K562 (cell line): ENCODE data around the gene RGL2. TPM values are rescaled to one million over a fixed set of nuclear protein-coding genes. Genes with fewer than 3 reads are reported as not detected.

Source experiments
- ATF1 ChIP-seq, 2 experiments: fragments of 450-650 bp in 1 of 2; IDR thresholded peaks; 2 replicates each; pipeline ENCODE4 v1.6.1; 2016; ENCODE audit warnings: missing compliant biosample characterization in 1 of 2, missing genetic modification characterization in 1 of 2
- FOS ChIP-seq: IDR thresholded peaks from 3 replicates; pipeline ENCODE4 v1.6.1; 2011; ENCODE audit not compliant: insufficient read length; ENCODE audit errors: extremely low read depth
- MIER1 ChIP-seq: fragments of 450-650 bp; IDR thresholded peaks from 2 replicates; pipeline ENCODE4 v1.6.1; 2016; ENCODE audit warnings: antibody characterized with exemption, mild to moderate bottlenecking, low read depth
- NFE2L1 ChIP-seq: fragments of 450-650 bp; IDR thresholded peaks from 2 replicates; pipeline ENCODE4 v1.6.1; 2016; ENCODE audit warnings: missing genetic modification characterization, low read depth, mild to moderate bottlenecking, missing compliant biosample characterization, moderate library complexity, borderline replicate concordance
- PHF21A ChIP-seq: fragments of 450-650 bp; IDR thresholded peaks from 2 replicates; pipeline ENCODE4 v1.6.1; 2017; ENCODE audit warnings: low read depth, borderline replicate concordance
- PHTF2 ChIP-seq: fragments of 250-450 bp; sonication (Bioruptor Pico); IDR thresholded peaks from 2 replicates; pipeline ENCODE4 v1.5.0; 2021; ENCODE audit warnings: mild to moderate bottlenecking
- ZNF263 ChIP-seq: sonication (generic); formaldehyde crosslinking; IDR thresholded peaks from 2 replicates; pipeline ENCODE4 v1.8.0; 2022; ENCODE audit warnings: mild to moderate bottlenecking, missing genetic modification reagents, borderline replicate concordance
- polyA plus RNA-seq, 8 experiments: library from polyadenylated mRNA; depleted of rRNA in 4 of 8; stranded (reverse) in 5 of 8; unstranded in 3 of 8; fragments of >200 nt; fragmentation: Nextera tagmentation in 2 of 8; fragmentation: Illumina TruSeq in 1 of 8; extraction: Ambion mirVana in 2 of 8; extraction: Trizol in 1 of 8; gene quantifications; 2 replicates each; pipeline versions ENCODE4 v1.2.1 to v1.2.3, GENCODE V29; 2011 to 2014; ENCODE audit warnings: inconsistent platforms in 1 of 8, missing spikeins in 1 of 8
- total RNA-seq, 7 experiments: library from RNA; depleted of rRNA in 6 of 7; stranded (reverse); fragments of >200 nt in 6 of 7; fragmentation: Illumina TruSeq in 2 of 7; extraction: Trizol in 2 of 7; gene quantifications; 2 replicates each; pipeline versions ENCODE4 v1.2.1 to v1.2.3, GENCODE V29; 2011 to 2021; ENCODE audit warnings: low replicate concordance in 1 of 7
- TF ChIP-seq, protein P1 (sequence below), 2 experiments: fragments of 450-650 bp; formaldehyde crosslinking in 1 of 2; IDR thresholded peaks; 2 replicates each; pipeline versions ENCODE4 v1.4.0 to v1.6.1; 2014 to 2020; ENCODE audit warnings: mild to moderate bottlenecking in 2 of 2, borderline replicate concordance in 1 of 2, low read depth in 1 of 2
- TF ChIP-seq, protein P2 (sequence below), 2 experiments: fragments of 450-650 bp in 1 of 2; sonication (generic) in 1 of 2; formaldehyde crosslinking in 1 of 2; IDR thresholded peaks in 1 of 2; conservative IDR thresholded peaks in 1 of 2; 2 replicates each; pipeline versions ENCODE4 v1.6.1 to v1.8.1; 2016 to 2023; ENCODE audit warnings: mild to moderate bottlenecking in 2 of 2, moderate library complexity in 2 of 2, inconsistent platforms in 1 of 2, missing genetic modification reagents in 1 of 2
- TF ChIP-seq, protein P3 (sequence below): fragments of 200-800 bp; sonication (Bioruptor generic); IDR thresholded peaks from 2 replicates; pipeline ENCODE4 v1.6.1; 2017; ENCODE audit warnings: missing genetic modification characterization, missing compliant biosample characterization
- TF ChIP-seq, protein P4 (sequence below): fragments of 200-400 bp; formaldehyde crosslinking; IDR thresholded peaks from 2 replicates; pipeline ENCODE4 v1.6.1; 2017; ENCODE audit warnings: mild to moderate bottlenecking, low read depth, low read length, moderate library complexity

RGL2 gene
- total and polyA plus RNA-seq, 9 of the 15 experiments (the other 6 are each of a cell fraction or from before 2014, with no cell fraction given): 1.8 to 57.1 (median 19.5) TPM

DNA sequence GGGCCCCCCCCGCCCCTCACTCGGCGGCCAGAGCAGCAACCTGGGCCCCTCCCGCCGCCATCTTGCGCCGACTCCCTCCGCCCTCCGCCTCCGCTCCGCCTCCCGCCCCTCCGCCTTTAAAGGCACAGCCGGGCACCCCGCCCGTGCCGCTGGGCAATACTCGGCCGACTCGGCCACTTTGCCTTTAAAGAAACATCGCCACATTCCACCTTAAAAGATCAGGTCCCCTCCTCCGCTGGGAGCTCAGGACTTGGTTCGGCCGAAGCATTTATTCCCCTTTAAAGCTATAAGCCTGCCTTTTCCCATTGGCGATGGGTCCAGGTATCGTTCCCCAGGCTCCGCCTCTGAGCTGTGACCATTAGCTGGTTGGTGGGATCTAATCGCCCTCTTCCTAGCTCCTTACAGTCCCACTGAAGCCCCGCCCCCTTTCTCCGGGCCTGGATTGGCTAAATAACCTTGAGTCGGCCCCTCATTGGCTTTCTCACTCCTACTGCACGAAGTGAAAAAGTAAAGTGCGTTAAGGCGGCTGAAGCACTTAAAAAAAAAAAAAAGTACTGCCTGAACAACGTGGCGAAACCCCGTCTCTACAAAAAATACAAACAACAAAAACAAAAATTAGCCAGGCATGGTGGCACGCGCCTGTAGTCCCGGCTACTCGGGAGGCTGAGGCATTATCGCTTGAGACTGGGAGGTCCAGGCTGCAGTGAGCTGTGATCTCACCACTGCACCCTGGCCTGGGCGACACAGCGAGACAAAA, 19.1 kb upstream of the RGL2 start, which contains the start of gene ZBTB22 (continued):
- TF ChIP-seq, protein P1, sequence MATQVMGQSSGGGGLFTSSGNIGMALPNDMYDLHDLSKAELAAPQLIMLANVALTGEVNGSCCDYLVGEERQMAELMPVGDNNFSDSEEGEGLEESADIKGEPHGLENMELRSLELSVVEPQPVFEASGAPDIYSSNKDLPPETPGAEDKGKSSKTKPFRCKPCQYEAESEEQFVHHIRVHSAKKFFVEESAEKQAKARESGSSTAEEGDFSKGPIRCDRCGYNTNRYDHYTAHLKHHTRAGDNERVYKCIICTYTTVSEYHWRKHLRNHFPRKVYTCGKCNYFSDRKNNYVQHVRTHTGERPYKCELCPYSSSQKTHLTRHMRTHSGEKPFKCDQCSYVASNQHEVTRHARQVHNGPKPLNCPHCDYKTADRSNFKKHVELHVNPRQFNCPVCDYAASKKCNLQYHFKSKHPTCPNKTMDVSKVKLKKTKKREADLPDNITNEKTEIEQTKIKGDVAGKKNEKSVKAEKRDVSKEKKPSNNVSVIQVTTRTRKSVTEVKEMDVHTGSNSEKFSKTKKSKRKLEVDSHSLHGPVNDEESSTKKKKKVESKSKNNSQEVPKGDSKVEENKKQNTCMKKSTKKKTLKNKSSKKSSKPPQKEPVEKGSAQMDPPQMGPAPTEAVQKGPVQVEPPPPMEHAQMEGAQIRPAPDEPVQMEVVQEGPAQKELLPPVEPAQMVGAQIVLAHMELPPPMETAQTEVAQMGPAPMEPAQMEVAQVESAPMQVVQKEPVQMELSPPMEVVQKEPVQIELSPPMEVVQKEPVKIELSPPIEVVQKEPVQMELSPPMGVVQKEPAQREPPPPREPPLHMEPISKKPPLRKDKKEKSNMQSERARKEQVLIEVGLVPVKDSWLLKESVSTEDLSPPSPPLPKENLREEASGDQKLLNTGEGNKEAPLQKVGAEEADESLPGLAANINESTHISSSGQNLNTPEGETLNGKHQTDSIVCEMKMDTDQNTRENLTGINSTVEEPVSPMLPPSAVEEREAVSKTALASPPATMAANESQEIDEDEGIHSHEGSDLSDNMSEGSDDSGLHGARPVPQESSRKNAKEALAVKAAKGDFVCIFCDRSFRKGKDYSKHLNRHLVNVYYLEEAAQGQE (IDR thresholded peaks at IDR 0.05; ENCODE audit: borderline replicate concordance): peak; percentile 56; the same call in 1 of the 2 replicates
- TF ChIP-seq, protein P1 (CRISPR knock-in tag; IDR thresholded peaks at IDR 0.05; ENCODE audit: low read depth): peak; percentile 61; the same call in 1 of the 2 replicates
- TF ChIP-seq NFE2L1 (tag) (no peak), PHF21A (no peak), FOS (peak; percentile 76), MIER1 (peak; percentile 72), ATF1 (CRISPR knock-in tag; IDR thresholded peaks at IDR 0.05) (no peak), ATF1 (tag; IDR thresholded peaks at IDR 0.05) (peak; percentile 67), PHTF2 (CRISPR knock-in tag) (no peak), ZNF263 (no peak)
- TF ChIP-seq, protein P2, sequence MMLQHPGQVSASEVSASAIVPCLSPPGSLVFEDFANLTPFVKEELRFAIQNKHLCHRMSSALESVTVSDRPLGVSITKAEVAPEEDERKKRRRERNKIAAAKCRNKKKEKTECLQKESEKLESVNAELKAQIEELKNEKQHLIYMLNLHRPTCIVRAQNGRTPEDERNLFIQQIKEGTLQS (IDR thresholded peaks at IDR 0.05): no peak
- TF ChIP-seq, protein P2 (CRISPR knock-in tag; conservative IDR thresholded peaks at IDR 0.05): peak; percentile 74
- TF ChIP-seq, protein P3, sequence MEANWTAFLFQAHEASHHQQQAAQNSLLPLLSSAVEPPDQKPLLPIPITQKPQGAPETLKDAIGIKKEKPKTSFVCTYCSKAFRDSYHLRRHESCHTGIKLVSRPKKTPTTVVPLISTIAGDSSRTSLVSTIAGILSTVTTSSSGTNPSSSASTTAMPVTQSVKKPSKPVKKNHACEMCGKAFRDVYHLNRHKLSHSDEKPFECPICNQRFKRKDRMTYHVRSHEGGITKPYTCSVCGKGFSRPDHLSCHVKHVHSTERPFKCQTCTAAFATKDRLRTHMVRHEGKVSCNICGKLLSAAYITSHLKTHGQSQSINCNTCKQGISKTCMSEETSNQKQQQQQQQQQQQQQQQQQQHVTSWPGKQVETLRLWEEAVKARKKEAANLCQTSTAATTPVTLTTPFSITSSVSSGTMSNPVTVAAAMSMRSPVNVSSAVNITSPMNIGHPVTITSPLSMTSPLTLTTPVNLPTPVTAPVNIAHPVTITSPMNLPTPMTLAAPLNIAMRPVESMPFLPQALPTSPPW (CRISPR knock-in tag): peak; percentile 93
- TF ChIP-seq, protein P4, sequence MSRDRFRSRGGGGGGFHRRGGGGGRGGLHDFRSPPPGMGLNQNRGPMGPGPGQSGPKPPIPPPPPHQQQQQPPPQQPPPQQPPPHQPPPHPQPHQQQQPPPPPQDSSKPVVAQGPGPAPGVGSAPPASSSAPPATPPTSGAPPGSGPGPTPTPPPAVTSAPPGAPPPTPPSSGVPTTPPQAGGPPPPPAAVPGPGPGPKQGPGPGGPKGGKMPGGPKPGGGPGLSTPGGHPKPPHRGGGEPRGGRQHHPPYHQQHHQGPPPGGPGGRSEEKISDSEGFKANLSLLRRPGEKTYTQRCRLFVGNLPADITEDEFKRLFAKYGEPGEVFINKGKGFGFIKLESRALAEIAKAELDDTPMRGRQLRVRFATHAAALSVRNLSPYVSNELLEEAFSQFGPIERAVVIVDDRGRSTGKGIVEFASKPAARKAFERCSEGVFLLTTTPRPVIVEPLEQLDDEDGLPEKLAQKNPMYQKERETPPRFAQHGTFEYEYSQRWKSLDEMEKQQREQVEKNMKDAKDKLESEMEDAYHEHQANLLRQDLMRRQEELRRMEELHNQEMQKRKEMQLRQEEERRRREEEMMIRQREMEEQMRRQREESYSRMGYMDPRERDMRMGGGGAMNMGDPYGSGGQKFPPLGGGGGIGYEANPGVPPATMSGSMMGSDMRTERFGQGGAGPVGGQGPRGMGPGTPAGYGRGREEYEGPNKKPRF: no peak
- TF ChIP-seq, all 486 proteins: peak for 106
